Left lung (tissue), 10 donors: ENCODE measurements around the gene STPG2. TPM values are rescaled to one million over a fixed set of nuclear protein-coding genes. Genes with fewer than 3 reads are reported as not detected.

Experiments
- ATAC-seq: fragments of 200-7000 bp; cut with Tn5 transposase; one replicate; pipeline ENCODE4 v1.9.1; 2020; ENCODE audit warnings: moderate library complexity
- DNase-seq, 4 donors: peaks; one replicate each; pipeline ENCODE4 v3.0.0-alpha.2; 2013 to 2020
- H3K27ac ChIP-seq, 2 donors: fragments of 200-600 bp; sonication (generic) in 1 of 2; one replicate each; pipeline versions ENCODE4 v1.5.0 to v1.8.0; 2020 to 2021
- H3K27me3 ChIP-seq, 2 donors: fragments of 200-600 bp; sonication (generic) in 1 of 2; one replicate each; pipeline versions ENCODE4 v1.5.0 to v1.8.0; 2020 to 2021
- H3K36me3 ChIP-seq, 2 donors: fragments of 200-600 bp; sonication (generic) in 1 of 2; one replicate each; pipeline versions ENCODE4 v1.5.0 to v1.8.0; 2020 to 2021
- H3K4me1 ChIP-seq, 2 donors: fragments of 200-600 bp; one replicate each; pipeline ENCODE4 v1.8.0; 2021
- H3K4me3 ChIP-seq, 2 donors: fragments of 200-600 bp; sonication (generic) in 1 of 2; one replicate each; pipeline versions ENCODE4 v1.5.0 to v1.8.0; 2020 to 2021; ENCODE audit warnings: mild to moderate bottlenecking in 1 of 2
- H3K9me3 ChIP-seq, 2 donors: fragments of 200-600 bp; sonication (generic) in 1 of 2; one replicate each; pipeline versions ENCODE4 v1.5.0 to v1.8.0; 2020 to 2021
- intact Hi-C, 2 donors: fragments of 100-400 bp; cut with DNase I; formaldehyde crosslinking; loops; one replicate each; pipeline versions ENCODE4 v1.11.2 to v1.14.2; 2022
- polyA plus RNA-seq, 6 donors: library from polyadenylated mRNA; unstranded; fragments of 120-200 nt; gene quantifications; one replicate each; pipeline ENCODE4 v1.2.1, GENCODE V29; 2013; ENCODE audit not compliant: insufficient read length in 6 of 6
- total RNA-seq, 2 donors: library from RNA; stranded (reverse); fragmentation: NEBNext Ultra II Directional; extraction: Animal tissue kit (Norgen Biotek cat#: 25700); gene quantifications; one replicate each; pipeline ENCODE4 v1.2.1, GENCODE V29; 2021
- TF ChIP-seq, protein P1 (sequence below), 2 donors: fragments of 200-600 bp; sonication (generic) in 1 of 2; IDR thresholded peaks; one replicate each; pipeline versions ENCODE4 v1.5.0 to v1.8.0; 2021; ENCODE audit warnings: antibody characterized with exemption in 2 of 2
- donor health status: DM: no; HTN: yes; CAD: no.
- donor health status: DM: no; HTN: no; CAD: no.

STPG2 gene
- total and polyA plus RNA-seq, 8 donors: 0.13 to 0.76 (median 0.30) TPM

DNA sequence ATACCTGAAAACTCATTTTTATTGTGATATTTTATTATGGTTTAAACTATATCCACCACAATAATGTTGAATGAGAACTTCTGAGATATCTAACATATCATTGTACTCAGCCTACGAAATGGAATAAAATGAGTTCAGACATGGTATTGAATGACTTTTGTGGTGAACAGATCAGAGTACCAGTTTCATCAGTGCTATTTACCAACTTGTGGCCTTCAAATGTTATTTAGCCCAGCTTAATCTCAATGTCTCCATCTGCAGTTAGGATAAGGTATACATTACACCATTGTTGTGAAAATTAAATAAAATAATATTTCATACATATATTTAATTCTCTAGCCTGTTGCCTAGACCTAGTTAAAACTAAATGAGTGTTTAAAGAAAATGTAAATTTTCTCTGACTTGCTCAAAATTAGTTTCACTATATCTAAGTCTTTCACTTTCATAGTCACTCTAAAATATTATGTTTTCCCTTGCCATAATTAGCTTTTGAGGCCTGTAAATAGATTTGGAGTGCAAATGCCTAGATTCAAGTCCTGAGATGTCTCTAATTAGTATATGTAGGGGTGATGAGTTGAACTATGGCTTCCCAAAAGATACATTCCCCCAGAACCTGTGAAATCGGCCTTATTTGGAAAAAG is 594.2 kb downstream of the STPG2 start:
- TF ChIP-seq, protein P1, sequence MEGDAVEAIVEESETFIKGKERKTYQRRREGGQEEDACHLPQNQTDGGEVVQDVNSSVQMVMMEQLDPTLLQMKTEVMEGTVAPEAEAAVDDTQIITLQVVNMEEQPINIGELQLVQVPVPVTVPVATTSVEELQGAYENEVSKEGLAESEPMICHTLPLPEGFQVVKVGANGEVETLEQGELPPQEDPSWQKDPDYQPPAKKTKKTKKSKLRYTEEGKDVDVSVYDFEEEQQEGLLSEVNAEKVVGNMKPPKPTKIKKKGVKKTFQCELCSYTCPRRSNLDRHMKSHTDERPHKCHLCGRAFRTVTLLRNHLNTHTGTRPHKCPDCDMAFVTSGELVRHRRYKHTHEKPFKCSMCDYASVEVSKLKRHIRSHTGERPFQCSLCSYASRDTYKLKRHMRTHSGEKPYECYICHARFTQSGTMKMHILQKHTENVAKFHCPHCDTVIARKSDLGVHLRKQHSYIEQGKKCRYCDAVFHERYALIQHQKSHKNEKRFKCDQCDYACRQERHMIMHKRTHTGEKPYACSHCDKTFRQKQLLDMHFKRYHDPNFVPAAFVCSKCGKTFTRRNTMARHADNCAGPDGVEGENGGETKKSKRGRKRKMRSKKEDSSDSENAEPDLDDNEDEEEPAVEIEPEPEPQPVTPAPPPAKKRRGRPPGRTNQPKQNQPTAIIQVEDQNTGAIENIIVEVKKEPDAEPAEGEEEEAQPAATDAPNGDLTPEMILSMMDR (IDR thresholded peaks at IDR 0.05): no peak
- no peak for DNase-seq
- Histone ChIP-seq H3K27me3 (no peaks in the 10 kb centered on the region), H3K4me1 (no peaks in the 10 kb centered on the region), H3K36me3 (no peaks in the 10 kb centered on the region), H3K27ac (no peak overlapping the region), H3K4me3 (no peak overlapping the region), H3K9me3 (peaks cover 0 to 12% of the 10 kb centered on the region in 2 donors)
- no peak for ATAC-seq
- intact Hi-C loops: no loop called here

DNA sequence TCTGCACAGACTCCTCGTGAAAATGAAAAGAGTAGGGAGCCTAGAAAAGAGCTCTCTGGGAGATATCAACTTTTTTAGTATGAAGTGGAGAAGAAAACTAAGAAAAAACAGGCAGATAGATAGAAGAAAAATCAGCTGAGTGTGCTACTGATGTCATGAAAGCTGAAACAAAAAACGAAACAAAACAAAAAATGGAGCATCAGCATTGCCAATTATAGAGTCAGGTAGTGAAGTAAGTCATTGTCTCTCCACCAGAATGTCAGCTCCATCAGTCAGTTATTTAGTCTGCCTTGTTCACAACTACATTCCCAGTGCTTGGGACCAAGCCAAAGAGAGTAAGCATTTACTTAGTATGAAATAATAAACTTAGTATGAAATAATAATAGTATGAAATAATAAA is 595.1 kb downstream of the STPG2 start:
- no peak overlapping the region for H3K27ac ChIP-seq
- intact Hi-C loops: no loop called here

DNA sequence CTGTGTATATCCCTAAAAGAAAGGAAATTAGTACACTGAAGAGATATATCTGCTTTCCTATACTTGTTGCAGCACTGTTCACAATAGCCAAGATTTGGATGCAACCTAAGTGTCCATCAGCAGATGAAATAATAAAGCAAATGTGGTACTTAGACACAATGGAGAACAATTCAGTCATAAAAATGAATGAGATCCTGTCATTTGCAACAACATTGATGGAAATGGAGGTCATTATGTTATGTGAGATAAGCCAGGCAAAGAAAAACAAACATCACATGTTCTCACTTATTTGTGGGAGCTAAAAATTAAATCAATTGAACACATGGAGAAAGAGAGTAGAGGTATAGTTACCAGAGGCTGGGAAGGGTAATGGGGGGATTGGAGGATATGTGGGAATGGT is 611.9 kb downstream of the STPG2 start:
- Histone ChIP-seq H3K27me3 (no peaks in the 10 kb centered on the region), H3K4me1 (no peaks in the 10 kb centered on the region), H3K36me3 (no peaks in the 10 kb centered on the region), H3K27ac (no peak overlapping the region), H3K9me3 (peaks cover 0 to 39% of the 10 kb centered on the region in 2 donors), H3K4me3 (no peak overlapping the region)
- DNase-seq (no peak), ATAC-seq (no peak)
- TF ChIP-seq, protein P1 (IDR thresholded peaks at IDR 0.05): no peak
- intact Hi-C loops: no loop called here

More for the DNA sequence above, 595.1 kb downstream of the STPG2 start:
- Histone ChIP-seq H3K9me3 (peaks cover 0 to 12% of the 10 kb centered on the region in 2 donors), H3K27me3 (no peaks in the 10 kb centered on the region), H3K4me1 (no peaks in the 10 kb centered on the region), H3K36me3 (no peaks in the 10 kb centered on the region), H3K4me3 (no peak overlapping the region)
- ATAC-seq: no peak
- DNase-seq: no peak
- TF ChIP-seq, protein P1 (IDR thresholded peaks at IDR 0.05): no peak

DNA sequence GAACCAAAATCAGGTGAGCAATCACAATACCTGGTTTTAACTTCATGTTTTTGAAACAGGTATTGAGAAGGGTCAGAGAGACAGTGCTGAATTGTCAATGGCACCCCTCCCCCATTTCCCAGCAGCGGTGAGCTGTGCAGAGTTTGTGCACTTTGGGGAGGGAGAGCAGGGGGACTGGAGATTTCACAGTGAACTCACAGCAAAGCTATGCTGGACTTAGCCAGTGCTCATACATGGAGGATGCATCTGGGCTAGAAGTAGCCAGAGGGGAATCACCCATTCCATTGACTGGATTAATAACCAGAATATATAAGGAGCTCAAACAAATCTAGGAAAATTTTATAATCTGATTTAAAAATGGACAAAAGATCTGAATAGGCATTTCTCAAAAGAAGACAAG is 612.6 kb downstream of the STPG2 start:
- no peak for ATAC-seq
- no peaks in the 10 kb centered on the region for H3K27me3 ChIP-seq
- TF ChIP-seq, protein P1 (IDR thresholded peaks at IDR 0.05): no peak
- no peak overlapping the region for H3K27ac ChIP-seq
- peaks cover 0 to 37% of the 10 kb centered on the region in 2 donors for H3K9me3 ChIP-seq
- H3K4me3 ChIP-seq: no peak overlapping the region
- H3K36me3 ChIP-seq: no peaks in the 10 kb centered on the region
- intact Hi-C loops: no loop called here
- no peaks in the 10 kb centered on the region for H3K4me1 ChIP-seq
- no peak for DNase-seq

DNA sequence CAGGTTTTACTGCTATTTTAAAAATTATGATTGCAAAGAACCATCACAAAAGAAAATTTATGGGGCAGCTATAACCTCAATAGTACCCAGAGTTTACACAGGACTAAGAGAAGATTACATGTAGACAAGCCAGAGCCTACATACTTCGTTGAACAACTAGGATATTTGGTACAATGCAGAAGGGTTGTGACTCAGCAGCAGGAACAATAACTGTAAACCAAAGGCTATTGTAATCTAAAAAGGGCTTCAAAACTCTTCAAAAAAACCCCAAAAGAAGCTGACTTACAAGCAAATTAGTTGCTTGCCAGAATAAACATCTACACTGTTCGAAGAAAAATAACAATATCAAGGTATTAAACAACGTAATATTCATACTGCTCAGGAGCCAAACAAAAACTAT is 618.0 kb downstream of the STPG2 start:
- H3K4me3 ChIP-seq: no peak overlapping the region
- no peak overlapping the region for H3K27ac ChIP-seq
- TF ChIP-seq, protein P1 (IDR thresholded peaks at IDR 0.05): no peak
- no peaks in the 10 kb centered on the region for H3K27me3 ChIP-seq
- intact Hi-C loops: no loop called here
- ATAC-seq (no peak), DNase-seq (no peak)
- H3K36me3 ChIP-seq: no peaks in the 10 kb centered on the region
- H3K9me3 ChIP-seq: peaks cover 0 to 18% of the 10 kb centered on the region in 2 donors
- no peaks in the 10 kb centered on the region for H3K4me1 ChIP-seq
